ENCODE data around the gene SACS.

DNA sequence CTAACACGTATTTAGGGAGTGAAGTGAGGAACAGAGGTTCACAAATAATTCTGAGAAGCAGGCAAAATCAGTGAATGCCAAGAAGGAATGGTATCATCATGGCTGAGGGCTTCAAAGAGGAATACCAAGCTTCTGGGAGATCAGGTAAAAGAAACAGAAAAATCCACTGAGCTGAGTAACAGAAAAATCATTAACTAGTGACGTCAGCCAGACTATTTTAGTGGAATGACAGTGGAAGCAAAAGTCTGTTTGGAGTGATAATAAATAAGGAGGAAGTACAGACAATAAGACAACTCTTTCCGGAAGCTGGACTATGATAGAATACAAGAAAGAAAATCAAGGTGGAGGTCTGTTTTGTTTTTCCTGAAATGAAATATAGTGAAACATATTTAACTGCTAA, 83.5 kb downstream of the SACS start:
- no peak for TF ChIP-seq EZH2 (IDR thresholded peaks at IDR 0.05; ENCODE audit: borderline replicate concordance, low read length)
- TF ChIP-seq, protein P1, sequence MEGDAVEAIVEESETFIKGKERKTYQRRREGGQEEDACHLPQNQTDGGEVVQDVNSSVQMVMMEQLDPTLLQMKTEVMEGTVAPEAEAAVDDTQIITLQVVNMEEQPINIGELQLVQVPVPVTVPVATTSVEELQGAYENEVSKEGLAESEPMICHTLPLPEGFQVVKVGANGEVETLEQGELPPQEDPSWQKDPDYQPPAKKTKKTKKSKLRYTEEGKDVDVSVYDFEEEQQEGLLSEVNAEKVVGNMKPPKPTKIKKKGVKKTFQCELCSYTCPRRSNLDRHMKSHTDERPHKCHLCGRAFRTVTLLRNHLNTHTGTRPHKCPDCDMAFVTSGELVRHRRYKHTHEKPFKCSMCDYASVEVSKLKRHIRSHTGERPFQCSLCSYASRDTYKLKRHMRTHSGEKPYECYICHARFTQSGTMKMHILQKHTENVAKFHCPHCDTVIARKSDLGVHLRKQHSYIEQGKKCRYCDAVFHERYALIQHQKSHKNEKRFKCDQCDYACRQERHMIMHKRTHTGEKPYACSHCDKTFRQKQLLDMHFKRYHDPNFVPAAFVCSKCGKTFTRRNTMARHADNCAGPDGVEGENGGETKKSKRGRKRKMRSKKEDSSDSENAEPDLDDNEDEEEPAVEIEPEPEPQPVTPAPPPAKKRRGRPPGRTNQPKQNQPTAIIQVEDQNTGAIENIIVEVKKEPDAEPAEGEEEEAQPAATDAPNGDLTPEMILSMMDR (IDR thresholded peaks at IDR 0.05; ENCODE audit: low read length): no peak

Data from OCI-LY1 (cell line).